Prostate gland (tissue), 2 donors: Measurements from ENCODE around the gene MPP1.

Source experiments
- CTCF ChIP-seq, 4 experiments: fragments of 200-600 bp in 2 of 4; fragments of 450-650 bp in 2 of 4; sonication (generic) in 2 of 4; IDR thresholded peaks; 1 replicate in 3 of 4; 2 replicates in 1 of 4; pipeline ENCODE4 v1.5.1; 2016 to 2019; ENCODE audit warnings: antibody characterized with exemption in 4 of 4, mild to moderate bottlenecking in 2 of 4, moderate library complexity in 2 of 4
- POLR2A ChIP-seq: fragments of 450-650 bp; IDR thresholded peaks from one replicate; pipeline ENCODE4 v1.6.1; 2016; ENCODE audit warnings: antibody characterized with exemption, mild to moderate bottlenecking
- POLR2AphosphoS5 ChIP-seq: sonication (generic); formaldehyde crosslinking; IDR thresholded peaks from one replicate; pipeline ENCODE4 v1.6.1; 2017; ENCODE audit warnings: antibody characterized with exemption

GRCh38 chrX:154821523-154821922 lies 16.2 kb upstream of the MPP1 start:
- TF ChIP-seq POLR2AphosphoS5 (no peak), CTCF (IDR thresholded peaks at IDR 0.05) (no peak), POLR2A (no peak)
